ENCODE results near the gene MUSTN1.

GRCh38 chr3:52816654-52817053, 18.2 kb downstream of the MUSTN1 start:
- TF ChIP-seq EZH2 (IDR thresholded peaks at IDR 0.05; ENCODE audit: insufficient read depth, poor library complexity, severe bottlenecking) (no peak), EZH2phosphoT487 (IDR thresholded peaks at IDR 0.05; ENCODE audit: insufficient read depth, low read depth) (no peak)
